ENCODE measurements around the gene NEDD4L. TPM values are rescaled to one million over a fixed set of nuclear protein-coding genes. Genes with fewer than 3 reads are reported as not detected.

Gene NEDD4L
- total RNA-seq, 1 experiment from 2014 or later: 57.4 TPM

DNA sequence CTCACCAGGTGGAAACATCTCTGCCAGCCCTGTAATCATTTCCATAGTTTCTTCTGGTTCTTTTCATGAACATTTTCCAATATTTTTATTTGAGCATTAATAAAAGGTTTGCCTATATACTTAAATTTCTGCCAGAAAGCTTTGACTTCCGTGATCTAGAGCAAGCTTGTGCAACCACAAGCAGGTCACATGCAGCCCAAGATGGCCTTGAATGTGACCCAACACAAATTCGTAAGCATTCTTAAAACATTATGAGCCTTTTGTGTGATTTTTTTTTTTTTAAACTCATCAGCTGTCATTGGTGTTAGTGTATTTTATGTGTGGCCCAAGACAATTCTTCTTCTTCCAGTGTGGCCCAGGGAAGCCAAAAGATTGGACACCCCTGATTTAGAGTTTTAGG, 51.6 kb downstream of the NEDD4L start:
- intact Hi-C loops (cut with micrococcal nuclease; ENCODE audit: unreplicated experiment): no loop called here
- no peaks in the 10 kb centered on the region for H3K36me3 ChIP-seq (ENCODE audit: low read depth)
- ChIA-PET CTCF (no interaction called here), POLR2A (ENCODE audit: unreplicated experiment) (no interaction called here)
- H4K20me1 ChIP-seq (ENCODE audit: insufficient read depth): no peaks in the 10 kb centered on the region
- H2AFZ ChIP-seq: no peak overlapping the region
- TF ChIP-seq, protein P1, sequence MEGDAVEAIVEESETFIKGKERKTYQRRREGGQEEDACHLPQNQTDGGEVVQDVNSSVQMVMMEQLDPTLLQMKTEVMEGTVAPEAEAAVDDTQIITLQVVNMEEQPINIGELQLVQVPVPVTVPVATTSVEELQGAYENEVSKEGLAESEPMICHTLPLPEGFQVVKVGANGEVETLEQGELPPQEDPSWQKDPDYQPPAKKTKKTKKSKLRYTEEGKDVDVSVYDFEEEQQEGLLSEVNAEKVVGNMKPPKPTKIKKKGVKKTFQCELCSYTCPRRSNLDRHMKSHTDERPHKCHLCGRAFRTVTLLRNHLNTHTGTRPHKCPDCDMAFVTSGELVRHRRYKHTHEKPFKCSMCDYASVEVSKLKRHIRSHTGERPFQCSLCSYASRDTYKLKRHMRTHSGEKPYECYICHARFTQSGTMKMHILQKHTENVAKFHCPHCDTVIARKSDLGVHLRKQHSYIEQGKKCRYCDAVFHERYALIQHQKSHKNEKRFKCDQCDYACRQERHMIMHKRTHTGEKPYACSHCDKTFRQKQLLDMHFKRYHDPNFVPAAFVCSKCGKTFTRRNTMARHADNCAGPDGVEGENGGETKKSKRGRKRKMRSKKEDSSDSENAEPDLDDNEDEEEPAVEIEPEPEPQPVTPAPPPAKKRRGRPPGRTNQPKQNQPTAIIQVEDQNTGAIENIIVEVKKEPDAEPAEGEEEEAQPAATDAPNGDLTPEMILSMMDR (conservative IDR thresholded peaks at IDR 0.05): no peak
- TF ChIP-seq EZH2 (IDR thresholded peaks at IDR 0.05; ENCODE audit: low read depth): no peak
- H3K27ac ChIP-seq: 0 out of 2 replicates have a peak overlapping the region, but pooled peaks have one; percentile 19
- H3K4me3 ChIP-seq: no peak overlapping the region
- H3K79me2 ChIP-seq (ENCODE audit: low read depth): peaks cover 78% of the 10 kb centered on the region
- no peaks in the 10 kb centered on the region for H3K27me3 ChIP-seq (ENCODE audit: insufficient read depth, low read depth)
- peaks cover 48% of the 10 kb centered on the region for H3F3A ChIP-seq (ENCODE audit: insufficient read depth, low read depth)
- H3K9me2 ChIP-seq (ENCODE audit: insufficient read depth): no peaks in the 10 kb centered on the region
- H3K4me1 ChIP-seq (replicated peaks; ENCODE audit: insufficient read depth): peaks cover 73% of the 10 kb centered on the region
- BruUV-seq (replicated peaks): no TSS peak
- DNase-seq: no peak
- H3K9me3 ChIP-seq (ENCODE audit: insufficient read depth, low read depth): no peaks in the 10 kb centered on the region
- H3K4me2 ChIP-seq: no peak overlapping the region

GRCh38 chr18:58096658-58097057, 52.6 kb downstream of the NEDD4L start:
- POLR2A ChIA-PET (ENCODE audit: unreplicated experiment): no interaction called here
- no TSS peak for BruUV-seq (replicated peaks)
- Histone ChIP-seq H3F3A (ENCODE audit: insufficient read depth, low read depth) (peaks cover 38% of the 10 kb centered on the region), H4K20me1 (ENCODE audit: insufficient read depth) (no peaks in the 10 kb centered on the region), H3K27me3 (ENCODE audit: insufficient read depth, low read depth) (no peaks in the 10 kb centered on the region), H3K9me3 (ENCODE audit: insufficient read depth, low read depth) (no peaks in the 10 kb centered on the region), H3K4me2 (peak overlapping the region; percentile 34), H3K36me3 (ENCODE audit: low read depth) (no peaks in the 10 kb centered on the region), H3K4me3 (no peak overlapping the region), H3K4me1 (replicated peaks; ENCODE audit: insufficient read depth) (peaks cover 63% of the 10 kb centered on the region), H3K79me2 (ENCODE audit: low read depth) (peaks cover 77% of the 10 kb centered on the region), H3K27ac (peak overlapping the region; percentile 63), H2AFZ (no peak overlapping the region), H3K9me2 (ENCODE audit: insufficient read depth) (no peaks in the 10 kb centered on the region)
- intact Hi-C loops (cut with micrococcal nuclease; ENCODE audit: unreplicated experiment): no loop called here
- DNase-seq: no peak
- TF ChIP-seq, protein P1 (conservative IDR thresholded peaks at IDR 0.05): no peak
- no peak for TF ChIP-seq EZH2 (IDR thresholded peaks at IDR 0.05; ENCODE audit: low read depth)
- CTCF ChIA-PET: no interaction called here

GRCh38 chr18:58097121-58097906, 53.3 kb downstream of the NEDD4L start:
- TF ChIP-seq EZH2 (IDR thresholded peaks at IDR 0.05; ENCODE audit: low read depth): no peak
- TF ChIP-seq, protein P1 (conservative IDR thresholded peaks at IDR 0.05): no peak
- BruUV-seq (replicated peaks): no TSS peak
- Histone ChIP-seq H3F3A (ENCODE audit: insufficient read depth, low read depth) (peaks cover 32% of the 10 kb centered on the region), H3K27ac (peak overlapping the region; percentile 63), H3K27me3 (ENCODE audit: insufficient read depth, low read depth) (no peaks in the 10 kb centered on the region), H3K36me3 (ENCODE audit: low read depth) (no peaks in the 10 kb centered on the region), H3K4me1 (replicated peaks; ENCODE audit: insufficient read depth) (peaks cover 56% of the 10 kb centered on the region), H3K9me3 (ENCODE audit: insufficient read depth, low read depth) (no peaks in the 10 kb centered on the region), H2AFZ (no peak overlapping the region), H3K4me2 (peak overlapping the region; percentile 34), H4K20me1 (ENCODE audit: insufficient read depth) (no peaks in the 10 kb centered on the region), H3K79me2 (ENCODE audit: low read depth) (peaks cover 70% of the 10 kb centered on the region), H3K4me3 (no peak overlapping the region), H3K9me2 (ENCODE audit: insufficient read depth) (no peaks in the 10 kb centered on the region)
- intact Hi-C loops (cut with micrococcal nuclease; ENCODE audit: unreplicated experiment): no loop called here
- POLR2A ChIA-PET (ENCODE audit: unreplicated experiment): no interaction called here
- DNase-seq: peak in 1 of 2 experiments; percentile 80
- CTCF ChIA-PET: no interaction called here

Measured in PC-9 (cell line).